ENCODE measurements around the gene IRF4.

DNA sequence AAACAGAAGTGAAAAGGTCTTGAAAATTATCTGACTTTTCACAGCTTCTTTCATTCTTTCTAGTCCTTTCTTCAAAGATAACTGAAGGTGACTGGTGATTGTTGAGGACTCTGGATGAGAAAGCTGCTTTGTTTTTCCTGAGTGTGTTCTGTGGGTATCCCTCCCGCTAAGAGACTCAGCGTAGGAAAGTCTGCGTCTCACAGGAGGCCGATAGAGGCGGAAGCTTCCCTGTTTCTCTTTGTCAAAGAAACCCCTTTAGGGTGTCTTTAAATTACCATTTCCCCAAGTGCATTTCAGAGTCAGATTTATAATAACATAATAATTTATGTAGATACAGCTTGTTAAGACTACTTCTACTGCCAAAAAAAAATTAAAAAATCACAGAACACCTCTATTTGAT lies 31.2 kb upstream of the IRF4 start:
- TF ChIP-seq CTCF (conservative IDR thresholded peaks at IDR 0.05; ENCODE audit: low read depth, low read length) = no peak
- no peak for TF ChIP-seq EZH2 (IDR thresholded peaks at IDR 0.05; ENCODE audit: borderline replicate concordance, low read depth, low read length, poor library complexity, severe bottlenecking)

Data from A673 (cell line).